GM21528 (cell line): ENCODE data around the gene KHDRBS2.

Experiments used
- ATAC-seq: cut with Tn5 transposase; IDR thresholded peaks from one replicate; pipeline ENCODE4 v1.9.1; 2021; ENCODE audit warnings: mild to moderate bottlenecking, moderate library complexity; ENCODE audit not compliant: unreplicated experiment, low FRiP score

The KHDRBS2 gene

DNA sequence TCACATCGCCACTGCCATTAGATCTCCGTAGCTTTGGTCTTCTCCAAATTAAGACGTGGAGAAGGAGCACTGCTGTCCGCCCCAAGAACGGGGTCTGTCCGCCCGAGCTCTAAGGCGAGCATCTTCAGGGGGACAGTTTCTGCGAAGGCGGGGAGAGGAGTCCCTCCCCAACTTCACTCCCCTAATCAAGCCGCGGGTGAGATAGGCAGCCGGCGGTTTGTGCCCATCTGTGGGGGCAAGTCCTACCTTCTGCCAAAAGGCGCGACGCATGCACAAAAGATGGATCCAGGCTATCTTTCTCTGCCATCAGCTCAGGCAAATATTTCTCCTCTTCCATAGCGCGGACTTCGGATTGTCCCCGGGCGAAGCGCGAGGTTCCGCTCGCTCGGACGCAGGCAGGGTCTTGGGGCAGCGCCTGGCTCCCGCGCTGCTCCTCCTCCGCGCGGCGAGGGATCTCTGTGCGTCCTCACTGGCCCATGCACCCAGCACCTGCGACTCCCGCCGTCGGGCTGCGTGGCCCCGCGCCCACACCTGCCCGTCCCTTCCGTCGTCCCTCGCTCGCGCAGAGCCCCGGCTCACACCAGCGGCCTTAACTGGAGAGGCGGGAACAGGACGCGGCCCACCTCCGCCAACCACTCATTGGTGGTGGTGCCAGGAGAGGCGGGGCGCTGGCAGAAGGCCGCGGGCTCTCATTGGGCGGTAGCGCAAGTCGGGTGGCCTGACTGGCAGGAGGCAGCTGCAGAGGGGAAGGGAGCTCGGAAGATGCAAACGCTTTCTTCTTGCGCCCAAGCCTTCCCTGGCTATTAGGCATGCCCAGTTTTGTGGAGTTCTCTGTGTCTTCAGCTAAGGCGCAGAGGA is at the start of gene KHDRBS2:
Gene KHDRBS2, minus strand, starts transcription at position 614 of the 858 bp plus-strand sequence.
- peak; percentile 100 for ATAC-seq

GRCh38 chr6:62328607-62329006 is 42.6 kb upstream of the KHDRBS2 start:
- ATAC-seq = no peak

DNA sequence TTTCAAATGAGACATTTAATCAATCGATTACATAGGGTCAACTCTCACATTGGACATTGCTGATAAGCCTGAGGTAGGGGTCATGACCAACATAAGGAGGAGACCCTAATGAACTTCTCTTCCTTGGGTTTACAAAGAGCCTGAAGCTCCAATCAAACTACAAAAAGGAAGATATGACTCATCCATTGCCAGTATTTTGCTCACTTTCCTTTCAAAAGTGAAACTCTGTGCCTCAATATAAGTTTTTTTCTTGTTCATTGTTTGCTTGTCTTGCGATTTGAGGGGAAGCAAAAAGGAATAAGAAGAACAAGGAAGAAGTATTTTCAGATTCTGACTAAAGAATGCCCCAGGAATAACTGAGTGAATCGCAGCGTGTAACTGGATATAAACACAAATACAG is 38.8 kb upstream of the KHDRBS2 start:
- no peak for ATAC-seq

GRCh38 chr6:62323818-62324431 is 37.9 kb upstream of the KHDRBS2 start:
- ATAC-seq = no peak

GRCh38 chr6:62298745-62299392 is 12.8 kb upstream of the KHDRBS2 start:
- peak; percentile 97 for ATAC-seq

GRCh38 chr6:62296541-62296940 is 10.5 kb upstream of the KHDRBS2 start:
- no peak for ATAC-seq

- ATAC-seq = no peak
These were observed 2.9 kb upstream of the KHDRBS2 start for GRCh38 chr6:62288974-62289373.

GRCh38 chr6:62288562-62288961 is 2.5 kb upstream of the KHDRBS2 start:
- ATAC-seq = no peak

DNA sequence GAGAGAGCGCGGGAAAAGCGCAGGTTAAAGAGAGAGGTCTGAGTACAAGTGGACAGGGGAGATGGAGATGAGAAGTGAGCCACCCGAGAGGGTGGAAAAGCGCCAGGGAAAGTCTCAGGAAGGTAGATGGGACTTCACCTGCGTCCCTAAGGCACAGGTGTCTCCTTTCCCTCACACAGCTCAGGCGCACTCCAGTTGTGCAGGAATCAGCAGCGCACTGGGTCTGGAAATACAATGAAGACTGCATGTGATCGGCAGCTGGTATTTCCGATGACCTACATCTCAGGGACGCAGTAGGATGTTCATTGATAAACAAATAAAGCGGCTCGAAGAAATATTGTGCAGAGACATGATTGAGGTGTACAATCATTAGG is 432 bp upstream of the KHDRBS2 start:
- ATAC-seq = peak; percentile 13

GRCh38 chr6:62284725-62285124 is 1.3 kb downstream of the KHDRBS2 start:
- no peak for ATAC-seq

DNA sequence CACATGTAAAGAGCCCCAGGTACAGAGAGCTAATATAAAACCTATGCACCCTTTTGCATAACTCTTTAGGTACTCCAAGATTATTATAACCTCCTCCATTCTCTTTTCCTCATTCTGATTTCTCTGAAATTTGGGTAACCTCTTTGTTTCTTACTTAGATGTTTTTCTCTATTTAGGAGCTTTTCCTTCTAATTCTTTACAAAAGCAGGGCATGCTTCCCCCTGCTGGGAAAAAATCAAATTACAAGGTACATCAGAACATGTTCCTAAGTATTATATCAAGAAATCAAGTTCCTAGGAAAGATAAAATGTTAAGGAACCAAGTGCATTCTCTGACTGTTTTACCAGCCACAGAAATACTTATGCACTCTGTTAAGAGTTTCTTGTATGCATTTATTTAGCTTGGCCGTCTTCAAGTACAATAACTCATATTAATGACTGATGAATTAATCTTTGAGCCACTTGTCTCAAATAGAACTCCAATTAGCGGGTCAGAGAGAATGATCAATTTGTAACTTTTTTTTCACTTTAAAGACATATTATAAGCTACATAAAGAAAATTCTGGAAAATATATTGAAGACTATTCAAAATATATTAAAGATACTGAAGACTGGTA is 2.1 kb downstream of the KHDRBS2 start:
- no peak for ATAC-seq

DNA sequence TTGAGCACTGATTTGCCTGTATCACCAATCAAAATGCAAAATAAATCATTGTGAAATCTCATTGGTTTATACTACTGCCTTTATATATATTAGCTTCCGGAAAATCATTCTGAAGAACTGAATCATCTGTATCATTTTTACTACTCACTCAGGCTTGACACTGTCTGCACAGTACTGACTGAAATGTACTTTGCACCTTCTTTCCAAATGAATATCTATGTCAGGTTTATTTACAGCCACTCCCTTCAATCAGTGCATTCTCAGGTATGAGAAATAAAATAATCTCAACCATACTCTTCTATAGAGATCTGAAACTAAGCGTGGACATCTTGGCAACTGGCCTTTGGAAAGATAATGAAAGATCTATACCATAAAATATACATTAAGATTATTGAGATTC is 2.7 kb downstream of the KHDRBS2 start:
- ATAC-seq = no peak

DNA sequence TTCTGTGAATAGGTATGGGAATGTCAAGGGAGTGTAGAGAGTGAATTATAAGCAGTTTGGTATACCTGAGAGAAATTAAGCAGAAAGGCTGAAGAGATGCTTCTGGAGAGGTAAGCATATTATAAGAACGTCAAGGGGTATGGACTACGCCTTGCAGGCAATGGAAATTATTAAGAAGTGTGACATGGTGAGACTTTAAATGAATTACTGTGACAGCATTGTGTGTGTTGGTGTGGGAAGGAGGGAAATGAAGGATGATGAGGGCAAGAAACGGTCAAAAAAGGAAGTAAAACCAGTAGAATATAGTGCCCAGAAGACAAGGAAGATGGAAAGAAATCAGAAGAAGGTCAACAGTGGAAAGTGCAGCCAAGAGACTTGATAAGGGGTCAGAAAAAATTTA is 5.9 kb downstream of the KHDRBS2 start:
- no peak for ATAC-seq

DNA sequence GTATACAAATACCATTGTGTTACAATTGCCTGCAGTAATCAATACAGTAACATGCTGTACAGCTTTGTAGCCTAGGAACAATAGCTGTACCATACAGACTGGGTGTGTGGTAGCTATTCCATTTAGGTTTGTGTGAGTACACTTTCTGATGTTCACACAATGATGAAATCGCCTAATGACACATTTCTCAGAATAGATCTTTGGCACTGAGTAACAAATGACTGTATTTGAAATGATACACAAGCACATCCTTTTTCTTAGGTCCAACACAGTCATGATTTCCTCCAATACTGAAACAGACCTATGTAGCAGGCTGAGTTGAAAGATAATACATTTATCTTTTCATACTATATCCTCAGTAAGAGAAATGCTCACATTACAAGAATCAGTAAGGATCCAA is 13.9 kb downstream of the KHDRBS2 start:
- no peak for ATAC-seq

DNA sequence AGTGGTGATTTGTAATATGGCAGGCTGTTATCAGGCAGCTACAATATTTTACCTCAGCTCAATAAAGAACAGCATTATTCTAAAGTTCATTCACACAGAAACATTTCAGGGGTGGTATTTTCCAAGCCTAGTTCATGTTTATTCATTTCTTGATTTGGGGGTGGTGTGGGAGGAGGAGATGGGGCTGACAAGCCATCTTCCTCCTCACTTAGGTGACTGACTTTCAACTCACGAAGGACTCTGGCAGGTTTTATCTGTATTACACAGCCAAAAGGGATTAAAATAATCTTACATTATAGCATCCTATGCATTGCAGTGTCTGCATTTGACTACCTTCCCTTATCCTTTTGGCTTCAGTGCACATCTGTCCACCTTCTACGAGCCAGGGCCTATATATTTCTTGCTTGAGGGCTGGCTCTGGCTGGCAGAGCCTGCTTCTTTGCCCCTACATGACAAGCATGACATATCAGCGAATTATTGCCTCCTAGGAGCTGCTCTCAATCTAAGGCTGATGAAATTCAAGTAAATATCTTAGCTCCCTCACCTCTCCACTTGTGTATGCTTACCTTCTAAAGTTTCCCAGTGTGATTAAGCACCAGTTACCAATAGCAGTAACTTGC is 20.0 kb downstream of the KHDRBS2 start:
- ATAC-seq = no peak

- no peak for ATAC-seq
These were observed 23.7 kb downstream of the KHDRBS2 start for GRCh38 chr6:62262283-62262682.

GRCh38 chr6:62246087-62246486 is 39.9 kb downstream of the KHDRBS2 start:
- ATAC-seq = no peak

DNA sequence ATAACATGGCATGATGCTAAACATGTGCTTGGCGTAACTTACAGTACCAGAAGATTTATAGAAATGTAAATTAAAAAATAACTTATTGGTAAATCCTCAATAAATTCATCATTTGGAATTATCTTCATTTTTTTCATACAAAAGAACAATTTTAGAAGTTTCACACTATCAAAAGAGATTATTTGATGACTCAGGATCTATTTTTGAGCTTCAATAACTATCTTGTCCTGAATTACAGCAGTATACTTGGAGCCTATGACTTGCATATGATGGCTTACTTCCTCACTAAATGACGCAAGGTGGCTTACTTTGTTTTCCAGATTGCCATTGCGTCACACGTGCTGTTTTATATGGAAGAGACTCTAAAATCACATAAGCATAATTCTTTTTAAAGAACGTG is 49.2 kb downstream of the KHDRBS2 start:
- ATAC-seq = no peak

GRCh38 chr6:62229231-62229630 is 56.8 kb downstream of the KHDRBS2 start:
- ATAC-seq = no peak

- ATAC-seq = no peak
These were observed 68.2 kb downstream of the KHDRBS2 start for GRCh38 chr6:62217866-62218265.

GRCh38 chr6:62202078-62202477 is 83.9 kb downstream of the KHDRBS2 start:
- ATAC-seq = no peak
